HEK293T (cell line): ENCODE data around the gene CLCN7.

ENCODE experiments used
- ARNT ChIP-seq: fragments of 450-650 bp; IDR thresholded peaks from 2 replicates; pipeline ENCODE4 v1.6.1; 2017; ENCODE audit warnings: mild to moderate bottlenecking
- BHLHE40 ChIP-seq: fragments of 450-650 bp; IDR thresholded peaks from 2 replicates; pipeline ENCODE4 v1.6.1; 2016; ENCODE audit warnings: mild to moderate bottlenecking, moderate library complexity, borderline replicate concordance
- ELF4 ChIP-seq: fragments of 450-650 bp; IDR thresholded peaks from 2 replicates; pipeline ENCODE4 v1.6.1; 2017; ENCODE audit warnings: antibody characterized with exemption
- FOXK2 ChIP-seq: fragments of 450-650 bp; IDR thresholded peaks from 2 replicates; pipeline ENCODE4 v1.6.1; 2016; ENCODE audit warnings: mild to moderate bottlenecking
- FOXM1 ChIP-seq: fragments of 450-650 bp; IDR thresholded peaks from 2 replicates; pipeline ENCODE4 v1.6.1; 2017; ENCODE audit warnings: mild to moderate bottlenecking, borderline replicate concordance
- L3MBTL2 ChIP-seq: fragments of 450-650 bp; conservative IDR thresholded peaks from 2 replicates; pipeline ENCODE4 v1.6.1; 2016; ENCODE audit warnings: mild to moderate bottlenecking
- LEF1 ChIP-seq: fragments of 450-650 bp; IDR thresholded peaks from 2 replicates; pipeline ENCODE4 v1.6.1; 2017; ENCODE audit warnings: mild to moderate bottlenecking, borderline replicate concordance
- NFRKB ChIP-seq: fragments of 450-650 bp; IDR thresholded peaks from 2 replicates; pipeline ENCODE4 v1.6.1; 2016; ENCODE audit warnings: mild to moderate bottlenecking, moderate library complexity
- SP1 ChIP-seq: fragments of 450-650 bp; IDR thresholded peaks from 2 replicates; pipeline ENCODE4 v1.6.1; 2017

DNA sequence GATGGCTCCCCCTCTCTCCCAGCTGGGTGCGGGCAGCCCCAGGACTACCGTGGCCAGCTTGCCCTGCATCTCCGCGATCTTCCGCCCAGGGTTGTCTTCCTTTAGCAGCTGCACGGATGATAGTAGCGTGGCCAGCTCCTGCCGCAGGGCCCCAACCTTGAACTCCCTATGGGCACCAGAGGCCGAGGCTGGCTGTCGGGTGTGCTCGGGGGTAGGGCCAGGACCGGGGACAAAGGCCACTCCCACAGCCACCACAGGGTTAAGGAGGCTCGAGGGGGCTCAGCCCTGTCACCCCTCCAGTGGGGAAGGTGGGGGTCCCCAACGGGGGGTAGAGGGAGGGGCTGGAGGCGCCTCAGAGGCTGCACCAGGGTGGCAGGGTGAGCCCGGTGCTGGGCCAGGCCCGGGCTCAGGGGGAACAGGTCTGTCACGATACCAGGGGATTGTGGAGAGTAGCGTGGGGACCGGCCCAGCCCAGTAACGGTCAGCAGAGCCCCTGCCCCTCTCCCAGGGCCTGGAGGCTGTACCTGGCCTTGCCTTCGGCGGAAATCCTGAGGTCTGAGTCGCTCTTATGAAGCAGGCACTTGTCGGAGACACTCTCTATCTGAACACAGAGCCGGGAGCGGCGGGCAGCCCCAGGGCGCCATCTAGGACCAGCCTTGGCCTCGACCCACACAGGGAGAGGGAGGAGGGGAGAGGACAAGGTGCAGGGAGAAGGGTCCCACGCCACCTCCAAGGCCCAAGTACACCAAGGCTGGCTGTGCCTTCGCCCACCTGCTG lies 38.7 kb downstream of the CLCN7 start:
- TF ChIP-seq BHLHE40 (no peak), NFRKB (no peak), ARNT (no peak), LEF1 (no peak), FOXM1 (no peak), L3MBTL2 (no peak), FOXK2 (no peak), SP1 (no peak), ELF4 (no peak)
